GM18520 (cell line): ENCODE results near the gene RNF217.

Experiments used
- ATAC-seq: cut with Tn5 transposase; IDR thresholded peaks from one replicate; pipeline ENCODE4 v1.9.1; 2021; ENCODE audit not compliant: unreplicated experiment

Gene RNF217

GRCh38 chr6:124987999-124988591, 25.9 kb downstream of the RNF217 start:
- no peak for ATAC-seq

- no peak for ATAC-seq
Measured at GRCh38 chr6:124989136-124989983, 27.1 kb downstream of the RNF217 start.

DNA sequence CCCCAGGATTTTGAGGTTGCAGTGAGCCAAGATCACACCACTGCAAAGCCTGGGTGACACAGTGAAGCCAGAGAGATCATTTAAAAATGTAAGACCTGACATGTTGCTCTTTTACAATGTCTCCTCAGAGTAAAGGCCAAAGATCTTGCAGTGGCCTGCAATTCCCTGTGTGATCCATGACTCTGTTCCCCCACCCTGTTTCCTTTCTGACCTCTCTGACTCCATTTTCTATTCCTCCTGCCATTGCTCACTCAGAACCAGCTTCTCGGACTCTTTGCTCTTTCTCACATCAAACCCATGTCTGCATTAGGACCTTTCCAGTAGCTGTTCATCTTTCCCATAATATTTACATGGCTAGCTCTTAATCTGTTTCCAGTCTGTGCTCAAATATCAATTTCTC, 28.8 kb downstream of the RNF217 start:
- ATAC-seq = no peak

DNA sequence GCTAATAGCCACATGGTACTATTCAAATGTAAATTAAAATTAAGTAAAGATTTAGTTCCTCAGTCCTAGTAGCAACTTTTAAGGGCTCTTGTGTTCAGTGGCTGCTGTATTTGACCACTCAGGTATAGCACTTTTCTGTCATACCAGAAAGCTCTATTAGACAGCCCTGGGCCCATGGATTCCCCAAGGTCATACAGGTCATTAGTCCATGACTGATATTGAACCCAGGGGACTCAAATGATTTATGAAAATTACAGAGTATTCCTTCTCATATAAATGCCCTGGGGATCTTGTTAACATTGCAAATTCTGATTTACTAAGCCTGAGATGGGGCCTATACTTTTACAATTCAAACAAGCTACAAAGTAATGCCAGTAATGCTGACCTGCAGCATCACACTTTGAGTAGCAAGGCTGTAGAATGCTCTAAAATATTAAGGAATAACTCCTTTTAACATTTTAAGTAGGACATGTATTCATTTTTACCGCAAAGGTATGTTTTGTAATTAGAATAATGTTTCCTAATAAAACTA, 29.6 kb downstream of the RNF217 start:
- ATAC-seq = no peak

- no peak for ATAC-seq
Measured at GRCh38 chr6:124993327-124993726, 31.1 kb downstream of the RNF217 start.

DNA sequence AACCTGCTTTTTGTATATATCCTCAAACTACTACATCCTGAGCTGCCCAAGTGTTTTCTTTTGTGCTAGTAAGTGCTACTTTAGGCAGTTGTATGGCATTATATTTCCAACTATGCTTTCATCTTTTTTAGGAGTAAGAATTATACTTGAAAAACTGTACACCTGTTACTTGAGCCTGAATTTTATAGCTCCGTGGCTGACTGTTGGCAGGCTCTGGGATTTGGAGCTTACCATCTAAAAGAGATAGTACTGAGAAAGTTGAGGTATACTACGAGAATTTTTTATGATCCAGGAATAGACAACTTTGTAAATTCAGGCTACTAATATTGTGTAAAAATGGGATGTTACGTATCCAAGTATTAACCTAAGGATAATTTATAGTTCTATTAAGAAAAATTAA, 32.4 kb downstream of the RNF217 start:
- ATAC-seq = no peak

- ATAC-seq = no peak
Measured at GRCh38 chr6:124995131-124995530, 32.9 kb downstream of the RNF217 start.

GRCh38 chr6:124995645-124996325, 33.5 kb downstream of the RNF217 start:
- no peak for ATAC-seq

- ATAC-seq = no peak
Measured at GRCh38 chr6:124996411-124996810, 34.2 kb downstream of the RNF217 start.

DNA sequence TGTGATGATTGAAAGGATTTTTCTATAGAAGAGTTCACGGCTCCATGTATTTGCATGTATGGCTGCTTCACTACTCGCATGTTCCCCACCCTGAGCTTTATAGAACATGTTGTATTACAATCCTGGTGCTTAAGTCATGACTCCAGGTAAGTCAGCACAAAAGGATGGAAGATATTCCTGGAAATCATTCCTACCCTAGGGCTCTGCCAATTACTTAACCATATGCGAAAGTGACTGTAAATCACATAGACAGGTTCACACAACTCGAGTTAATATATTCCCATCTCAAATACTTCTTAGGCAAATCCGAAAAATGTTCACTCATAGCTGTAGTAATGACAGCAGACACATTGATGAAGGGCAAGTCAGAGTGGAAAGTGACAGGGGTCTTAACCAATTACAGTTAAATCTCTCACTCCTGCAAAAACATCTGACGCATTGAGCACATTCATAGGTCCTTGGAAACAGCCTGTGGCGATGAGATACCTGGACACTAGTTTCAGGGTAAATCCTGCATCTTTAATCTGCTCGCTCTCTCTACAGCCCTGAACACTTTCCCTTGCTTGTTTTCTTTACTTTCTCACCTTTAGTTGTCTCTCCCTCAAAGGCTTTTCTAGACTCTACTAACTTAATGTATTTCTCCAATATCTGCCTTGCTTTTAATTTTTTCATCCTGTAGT, 35.1 kb downstream of the RNF217 start:
- ATAC-seq = no peak

DNA sequence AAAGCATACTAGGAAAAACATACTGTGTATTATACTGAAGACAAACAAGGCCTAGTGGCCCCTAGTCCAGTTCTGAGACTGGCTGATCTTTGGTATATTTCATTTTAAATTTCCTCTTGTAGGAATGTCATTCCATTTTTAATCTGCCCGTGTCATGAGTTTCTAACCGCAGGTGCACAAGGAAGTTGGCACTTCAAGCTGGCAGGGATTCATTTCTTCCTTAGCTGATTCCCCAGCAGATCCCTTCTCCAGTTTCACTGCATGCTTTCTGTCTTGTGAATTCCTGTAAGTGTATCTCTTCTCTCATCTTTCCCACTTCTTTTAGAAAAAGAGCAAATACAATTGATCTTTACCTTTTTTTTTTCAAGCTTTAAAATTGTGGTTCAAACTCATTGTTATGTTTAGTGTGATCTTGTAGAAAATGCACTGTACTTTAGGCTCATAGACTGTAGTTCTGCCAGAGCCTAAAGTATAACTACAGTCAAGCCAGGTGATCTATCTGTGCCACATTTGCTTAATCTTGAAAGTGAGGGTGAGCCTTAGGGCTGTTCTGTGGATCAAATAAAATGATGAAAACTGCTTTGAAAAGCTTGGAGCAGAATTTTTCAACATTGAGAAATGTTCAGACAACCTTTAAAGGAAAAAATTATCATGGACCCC, 37.0 kb downstream of the RNF217 start:
- ATAC-seq = no peak

- no peak for ATAC-seq
Measured at GRCh38 chr6:125001684-125002405, 39.6 kb downstream of the RNF217 start.

- ATAC-seq = no peak
Measured at GRCh38 chr6:125002406-125002741, 40.1 kb downstream of the RNF217 start.

DNA sequence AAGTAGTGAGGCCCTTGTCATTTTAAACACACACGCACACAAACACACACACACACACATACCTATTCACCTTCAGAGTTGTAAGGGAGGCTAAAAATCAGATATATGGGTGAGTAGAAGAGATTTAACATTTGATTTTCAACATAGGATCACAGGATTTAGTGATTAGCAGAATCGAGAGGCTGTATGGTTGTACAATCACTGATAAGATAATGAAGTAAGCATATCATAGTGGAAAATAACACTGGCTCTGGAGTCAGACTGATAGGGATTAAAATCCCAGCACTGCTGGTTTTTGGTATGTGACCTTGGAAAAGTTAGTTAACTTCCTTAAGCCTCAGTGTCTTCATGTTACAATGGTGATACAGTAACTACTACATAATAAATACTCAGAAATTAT, 40.8 kb downstream of the RNF217 start:
- no peak for ATAC-seq

DNA sequence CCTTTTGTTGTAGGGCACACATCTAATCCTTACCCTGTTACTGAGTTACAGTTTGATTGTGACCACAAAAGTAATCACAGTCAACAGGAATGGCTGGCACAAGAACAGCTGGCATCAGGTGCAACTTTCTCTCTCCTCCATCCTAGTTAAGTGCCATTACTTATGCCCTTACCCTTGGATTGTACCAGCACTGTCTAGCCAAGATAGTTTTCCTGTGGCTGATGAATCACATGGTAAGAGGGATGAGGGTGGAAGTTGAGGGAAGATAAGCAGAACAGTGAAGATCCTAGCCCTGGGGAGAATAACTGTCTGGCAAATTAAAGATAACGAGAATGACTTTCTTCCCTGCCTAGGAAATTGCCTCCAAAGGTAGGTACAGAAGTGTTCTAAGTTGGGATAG, 42.0 kb downstream of the RNF217 start:
- ATAC-seq = no peak

DNA sequence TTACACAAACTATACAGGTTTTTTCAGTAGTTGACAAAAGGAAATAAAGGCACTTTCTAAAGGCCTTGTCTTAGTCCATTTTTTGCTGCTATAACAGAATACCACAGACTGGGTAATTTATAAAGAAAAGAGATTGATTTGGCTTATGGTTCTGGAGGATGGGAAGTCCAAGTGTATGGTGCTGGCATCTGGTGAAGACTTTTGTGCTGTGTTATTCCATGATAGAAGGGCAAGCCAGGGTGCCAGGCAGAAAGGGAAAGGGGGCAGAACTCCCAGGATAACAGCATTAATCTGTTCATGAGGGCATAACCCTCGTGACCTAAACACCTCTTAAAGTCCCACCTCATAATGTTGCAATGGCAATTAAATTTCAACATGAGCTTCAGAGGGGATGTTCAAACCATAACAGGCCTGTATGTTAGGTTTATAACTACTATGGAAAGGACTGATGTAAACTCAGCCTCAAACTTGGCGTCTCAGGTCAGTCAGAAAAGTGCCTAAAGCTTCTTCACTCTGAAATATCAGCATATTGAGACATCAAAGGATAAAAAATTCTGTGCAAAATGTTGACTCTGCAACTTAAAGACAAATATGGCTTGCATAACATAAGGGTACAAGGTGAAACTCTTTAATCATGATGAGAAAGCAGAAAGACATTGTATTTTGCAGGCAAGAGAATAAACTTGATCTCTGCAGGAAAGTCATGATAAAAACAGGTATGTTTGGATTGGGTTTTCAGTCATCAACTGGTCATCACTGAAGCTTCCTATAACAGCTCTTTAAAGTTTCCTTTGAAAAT, 42.8 kb downstream of the RNF217 start:
- no peak for ATAC-seq

DNA sequence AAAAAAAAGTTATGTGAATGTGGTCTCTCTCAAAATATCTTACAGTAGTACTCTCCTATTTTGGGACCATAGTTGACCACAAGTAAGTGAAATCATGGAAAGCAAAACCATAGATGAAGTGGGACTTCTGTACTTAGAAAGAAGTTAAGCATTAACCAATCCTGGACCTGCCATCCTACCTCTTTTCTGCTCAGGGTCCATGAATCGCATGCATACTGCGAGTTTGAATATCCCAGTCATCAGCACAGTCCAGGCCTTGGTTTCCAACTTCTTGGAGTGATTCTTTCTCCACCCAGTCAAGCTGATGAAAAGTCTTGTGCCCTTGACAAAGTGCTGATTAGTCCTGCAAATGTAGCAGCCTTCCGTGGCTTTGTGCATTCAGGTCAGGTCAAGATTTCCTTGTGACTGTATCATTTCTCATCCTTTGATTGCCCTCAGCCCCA, 46.0 kb downstream of the RNF217 start:
- ATAC-seq = no peak

DNA sequence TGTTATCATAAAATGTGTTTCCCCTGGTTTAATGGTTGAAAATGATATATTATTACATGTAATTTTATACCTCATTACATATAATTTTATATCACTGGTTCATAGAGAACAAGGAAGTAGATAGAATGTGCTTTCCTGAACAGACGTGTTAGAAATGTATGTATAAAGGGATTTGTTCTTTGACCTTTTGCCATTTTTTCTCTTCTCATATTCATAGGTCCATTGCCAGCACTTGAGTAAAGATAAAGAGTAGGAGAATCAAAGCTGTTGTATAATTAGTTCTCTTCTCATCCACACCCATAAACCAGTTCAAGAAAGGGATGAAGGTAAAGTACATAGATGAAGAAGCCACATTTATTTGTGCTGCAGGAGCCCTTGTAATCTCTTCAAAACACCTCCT, 46.7 kb downstream of the RNF217 start:
- ATAC-seq = no peak

- no peak for ATAC-seq
Measured at GRCh38 chr6:125009578-125009977, 47.3 kb downstream of the RNF217 start.
